ENCODE results near the gene HOXA3. TPM values are rescaled to one million over a fixed set of nuclear protein-coding genes. Genes with fewer than 3 reads are reported as not detected.
A peak's percentile ranks its signal among the peaks of the same experiment; 100 is the strongest.

Gene HOXA3
- total RNA-seq, 1 donor from 2014 or later = 12.1 TPM

DNA sequence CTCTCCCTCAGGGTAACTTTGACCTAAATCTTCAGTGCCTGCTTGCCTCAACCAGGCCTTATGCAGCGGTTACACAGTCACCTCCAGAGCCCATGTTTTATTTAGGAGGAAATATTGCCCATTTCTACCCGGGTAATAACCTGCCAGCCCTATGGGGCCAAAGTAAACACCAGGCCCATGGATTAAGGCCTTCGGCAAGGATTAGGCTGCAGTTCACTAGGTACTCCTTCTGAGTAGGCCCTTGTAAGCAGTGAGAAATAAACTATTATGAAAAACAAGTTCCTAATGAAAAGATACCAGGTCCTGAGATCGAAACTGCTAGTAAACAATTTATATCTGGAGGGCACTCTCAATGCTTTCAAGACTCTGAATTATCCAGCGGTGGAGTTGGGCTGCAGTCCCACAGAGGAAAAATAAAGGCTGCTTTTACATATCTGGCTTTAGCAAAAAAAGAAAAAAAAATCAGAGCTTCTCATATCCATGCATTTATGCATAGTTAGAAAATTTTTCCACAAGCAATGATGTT is 25.5 kb upstream of the HOXA3 start:
- Mint-ChIP-seq H3K27ac (ENCODE audit: unreplicated experiment) (no peak overlapping the region), H3K9me3 (ENCODE audit: low read depth) (no peaks in the 10 kb centered on the region), H3K4me3 (ENCODE audit: unreplicated experiment) (no peak overlapping the region), H3K36me3 (ENCODE audit: low read depth) (peaks cover 12% of the 10 kb centered on the region), H3K4me1 (ENCODE audit: low read depth) (peaks cover 11% of the 10 kb centered on the region), H3K27me3 (ENCODE audit: low read depth) (peaks cover 71% of the 10 kb centered on the region)
- no peak for DNase-seq (ENCODE audit: low spot score)
- TF ChIP-seq, protein P1, sequence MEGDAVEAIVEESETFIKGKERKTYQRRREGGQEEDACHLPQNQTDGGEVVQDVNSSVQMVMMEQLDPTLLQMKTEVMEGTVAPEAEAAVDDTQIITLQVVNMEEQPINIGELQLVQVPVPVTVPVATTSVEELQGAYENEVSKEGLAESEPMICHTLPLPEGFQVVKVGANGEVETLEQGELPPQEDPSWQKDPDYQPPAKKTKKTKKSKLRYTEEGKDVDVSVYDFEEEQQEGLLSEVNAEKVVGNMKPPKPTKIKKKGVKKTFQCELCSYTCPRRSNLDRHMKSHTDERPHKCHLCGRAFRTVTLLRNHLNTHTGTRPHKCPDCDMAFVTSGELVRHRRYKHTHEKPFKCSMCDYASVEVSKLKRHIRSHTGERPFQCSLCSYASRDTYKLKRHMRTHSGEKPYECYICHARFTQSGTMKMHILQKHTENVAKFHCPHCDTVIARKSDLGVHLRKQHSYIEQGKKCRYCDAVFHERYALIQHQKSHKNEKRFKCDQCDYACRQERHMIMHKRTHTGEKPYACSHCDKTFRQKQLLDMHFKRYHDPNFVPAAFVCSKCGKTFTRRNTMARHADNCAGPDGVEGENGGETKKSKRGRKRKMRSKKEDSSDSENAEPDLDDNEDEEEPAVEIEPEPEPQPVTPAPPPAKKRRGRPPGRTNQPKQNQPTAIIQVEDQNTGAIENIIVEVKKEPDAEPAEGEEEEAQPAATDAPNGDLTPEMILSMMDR (IDR thresholded peaks at IDR 0.05) = no peak

DNA sequence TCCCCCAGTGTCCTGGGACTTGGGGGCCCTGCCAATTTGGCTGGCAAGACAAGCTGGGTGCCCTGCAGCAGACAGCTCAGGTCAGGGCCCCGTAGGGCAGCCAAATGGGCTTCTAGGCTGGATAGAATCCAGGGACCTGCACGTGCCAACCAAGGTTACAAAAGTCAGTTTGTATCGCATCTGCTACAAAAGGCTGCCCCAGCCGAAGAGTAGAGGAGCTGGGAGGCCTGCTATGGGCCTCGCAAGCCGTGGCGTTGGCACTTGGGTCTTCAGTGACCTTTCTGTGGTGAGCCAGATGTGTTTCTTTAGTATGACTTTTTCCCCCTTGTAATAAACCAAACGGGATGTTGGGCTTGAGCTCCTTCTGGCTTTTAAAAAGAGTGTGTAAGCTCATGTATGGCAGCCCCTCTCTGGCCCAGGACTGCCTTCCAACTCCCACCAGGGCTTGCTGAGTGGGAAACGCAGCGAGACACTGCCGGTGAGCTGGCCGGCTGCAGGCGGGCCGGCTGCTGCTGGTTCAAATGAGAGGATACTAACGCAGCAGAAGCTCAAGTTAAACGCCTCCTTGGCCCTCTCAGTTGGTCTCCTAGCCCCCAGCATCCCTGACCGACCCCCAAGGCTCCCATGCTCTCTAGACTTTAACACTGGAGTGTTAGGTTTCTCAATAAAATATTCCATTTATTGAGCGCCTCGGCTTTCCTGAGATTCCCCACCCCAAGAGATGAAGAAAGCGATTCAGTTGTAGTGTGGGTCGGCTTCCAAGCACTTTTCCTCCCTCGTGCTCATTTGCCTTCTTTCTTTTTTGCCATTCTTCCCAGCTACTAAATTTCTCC is 24.8 kb upstream of the HOXA3 start:
- Mint-ChIP-seq H3K4me3 (ENCODE audit: unreplicated experiment) (no peak overlapping the region), H3K27me3 (ENCODE audit: low read depth) (peaks cover 72% of the 10 kb centered on the region), H3K4me1 (ENCODE audit: low read depth) (peaks cover 13% of the 10 kb centered on the region), H3K36me3 (ENCODE audit: low read depth) (peaks cover 13% of the 10 kb centered on the region), H3K27ac (ENCODE audit: unreplicated experiment) (no peak overlapping the region), H3K9me3 (ENCODE audit: low read depth) (no peaks in the 10 kb centered on the region)
- TF ChIP-seq, protein P1 (IDR thresholded peaks at IDR 0.05) = no peak
- DNase-seq (ENCODE audit: low spot score) = peak; percentile 41

DNA sequence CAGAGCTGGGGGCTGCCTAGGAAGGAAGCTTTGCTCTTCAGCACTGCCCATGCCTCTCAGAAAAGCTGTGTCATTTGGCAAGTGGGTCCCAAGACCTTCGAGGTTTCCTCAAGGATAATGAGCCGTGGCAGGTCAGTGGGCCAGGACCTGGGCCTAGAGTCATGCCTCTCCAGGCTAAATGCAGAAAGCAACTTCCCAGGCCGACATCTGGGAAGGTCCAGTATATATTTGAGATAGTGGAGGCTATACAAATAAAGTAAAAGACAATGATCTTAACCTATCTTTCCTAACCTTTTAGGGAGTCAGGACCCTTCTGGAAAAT is 24.1 kb upstream of the HOXA3 start:
- Mint-ChIP-seq H3K9me3 (ENCODE audit: low read depth) (no peaks in the 10 kb centered on the region), H3K4me3 (ENCODE audit: unreplicated experiment) (no peak overlapping the region), H3K27ac (ENCODE audit: unreplicated experiment) (no peak overlapping the region), H3K36me3 (ENCODE audit: low read depth) (peaks cover 13% of the 10 kb centered on the region), H3K4me1 (ENCODE audit: low read depth) (peaks cover 15% of the 10 kb centered on the region), H3K27me3 (ENCODE audit: low read depth) (peaks cover 76% of the 10 kb centered on the region)
- TF ChIP-seq, protein P1 (IDR thresholded peaks at IDR 0.05) = no peak
- no peak for DNase-seq (ENCODE audit: low spot score)

DNA sequence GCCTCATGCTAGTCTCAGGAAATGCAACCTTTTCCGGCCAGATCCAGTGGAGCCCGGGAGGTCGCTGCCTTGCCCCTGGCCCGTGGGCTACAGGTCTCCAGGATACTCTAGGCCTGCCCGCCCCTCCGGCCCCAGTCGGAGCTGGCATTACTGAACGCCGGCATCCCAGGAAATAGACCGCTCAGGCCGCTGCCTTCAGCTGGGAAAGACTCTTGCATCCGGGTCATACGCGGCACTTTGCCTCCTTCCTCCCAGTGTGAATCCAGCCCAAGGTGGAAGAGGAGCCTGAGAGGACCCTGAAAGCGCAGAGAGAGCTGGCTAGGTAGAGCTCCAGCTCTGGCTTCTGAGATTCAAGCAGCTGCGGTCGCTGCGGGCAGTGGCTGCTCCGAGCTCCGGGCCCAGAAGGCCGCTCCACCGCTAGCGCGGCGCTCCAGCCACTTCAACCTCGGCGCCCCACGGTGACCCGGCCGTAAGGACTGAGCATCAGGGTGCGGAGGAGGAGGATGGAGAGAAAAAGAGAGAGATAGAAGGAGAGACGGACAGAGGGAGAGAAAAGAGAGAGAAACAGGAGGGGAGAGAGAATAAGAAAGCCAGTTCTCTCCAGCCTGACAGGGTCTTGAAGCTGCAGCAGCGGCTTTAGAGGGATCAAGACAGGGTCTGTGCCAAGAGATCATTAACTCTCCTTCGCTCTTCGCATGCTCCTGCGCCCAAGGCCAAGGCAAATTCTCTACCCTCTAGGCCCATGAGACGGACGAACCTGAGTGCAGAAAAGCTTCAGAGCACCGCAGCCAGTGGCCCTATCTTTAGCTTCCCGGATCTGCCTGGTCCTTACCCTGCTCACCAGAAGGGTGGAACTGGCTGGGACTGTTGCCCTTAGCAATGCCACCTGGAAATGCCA is 23.5 kb upstream of the HOXA3 start:
- DNase-seq (ENCODE audit: low spot score) = peak; percentile 56
- Mint-ChIP-seq H3K27me3 (ENCODE audit: low read depth) (peaks cover 77% of the 10 kb centered on the region), H3K9me3 (ENCODE audit: low read depth) (no peaks in the 10 kb centered on the region), H3K4me3 (ENCODE audit: unreplicated experiment) (no peak overlapping the region), H3K36me3 (ENCODE audit: low read depth) (peaks cover 13% of the 10 kb centered on the region), H3K27ac (ENCODE audit: unreplicated experiment) (no peak overlapping the region), H3K4me1 (ENCODE audit: low read depth) (peaks cover 15% of the 10 kb centered on the region)
- TF ChIP-seq, protein P1 (IDR thresholded peaks at IDR 0.05) = no peak
